ENCODE measurements around the gene MEGF6. TPM values are rescaled to one million over a fixed set of nuclear protein-coding genes. Genes with fewer than 3 reads are reported as not detected.

MEGF6 gene
- total RNA-seq, 2 donors from 2014 or later: 63.1 to 63.8 TPM

DNA sequence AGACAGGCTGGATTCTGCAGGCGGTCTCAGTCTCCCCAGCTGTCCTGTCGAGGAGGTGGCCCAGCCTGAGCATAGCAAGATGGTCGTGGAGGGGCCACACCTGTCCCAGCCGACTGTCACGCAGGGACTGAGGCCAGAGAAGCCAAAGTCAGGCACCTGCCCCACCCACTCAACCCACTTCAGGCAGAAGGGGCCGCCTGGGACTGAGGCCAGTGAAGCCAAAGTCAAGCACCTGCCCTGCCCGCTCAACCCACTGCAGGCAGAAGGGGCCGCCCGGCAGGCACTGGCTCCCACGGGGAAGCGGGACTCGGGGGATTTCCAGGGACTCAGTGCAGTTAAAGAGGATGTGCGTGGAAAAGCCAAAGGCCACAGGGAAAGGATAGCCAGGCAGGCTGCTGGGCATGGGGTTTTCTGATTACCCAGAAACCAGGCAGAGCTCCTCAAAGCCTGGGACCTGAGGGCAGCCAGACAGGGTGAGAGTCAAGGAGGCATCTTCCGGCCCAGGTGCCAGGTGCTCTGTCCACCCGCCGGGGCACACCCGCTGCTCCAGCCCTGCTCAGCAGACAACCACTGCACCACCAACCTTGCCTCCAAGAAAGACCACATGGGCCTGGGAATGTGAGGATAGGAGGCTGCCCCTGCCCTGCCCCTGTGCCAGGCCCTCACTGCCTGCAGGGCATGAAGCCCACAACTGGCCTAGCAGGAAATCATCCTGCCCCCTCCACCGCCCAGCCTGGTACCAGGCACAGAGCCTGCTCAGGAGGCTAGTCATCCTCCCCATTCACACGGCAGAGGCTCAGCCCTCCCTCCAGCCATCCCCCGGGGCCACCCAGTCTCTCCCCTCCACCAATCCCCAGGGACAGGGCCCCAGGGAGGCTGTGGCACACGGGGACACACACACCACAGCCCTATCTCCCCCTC, 41.0 kb downstream of the MEGF6 start:
- peaks cover under 1% of the 10 kb centered on the region for H3K27me3 Mint-ChIP-seq
- DNase-seq (no peak), ATAC-seq (no peak)
- no peaks in the 10 kb centered on the region for H3K36me3 Mint-ChIP-seq (ENCODE audit: low read depth)
- H3K4me3 Mint-ChIP-seq: no peak overlapping the region
- no peak overlapping the region for H3K27ac Mint-ChIP-seq
- H3K4me1 Mint-ChIP-seq: no peaks in the 10 kb centered on the region
- H3K9me3 ChIP-seq (ENCODE audit: control insufficient read depth, low read length, poor library complexity, severe bottlenecking): no peaks in the 10 kb centered on the region

GRCh38 chr1:3569436-3569835, 41.9 kb downstream of the MEGF6 start:
- DNase-seq (no peak), ATAC-seq (no peak)
- no peak overlapping the region for H3K27ac Mint-ChIP-seq
- no peaks in the 10 kb centered on the region for H3K4me1 Mint-ChIP-seq
- H3K9me3 ChIP-seq (ENCODE audit: control insufficient read depth, low read length, poor library complexity, severe bottlenecking): no peaks in the 10 kb centered on the region
- H3K27me3 Mint-ChIP-seq: peaks cover 8% of the 10 kb centered on the region
- H3K4me3 Mint-ChIP-seq: no peak overlapping the region
- H3K36me3 Mint-ChIP-seq (ENCODE audit: low read depth): no peaks in the 10 kb centered on the region

DNA sequence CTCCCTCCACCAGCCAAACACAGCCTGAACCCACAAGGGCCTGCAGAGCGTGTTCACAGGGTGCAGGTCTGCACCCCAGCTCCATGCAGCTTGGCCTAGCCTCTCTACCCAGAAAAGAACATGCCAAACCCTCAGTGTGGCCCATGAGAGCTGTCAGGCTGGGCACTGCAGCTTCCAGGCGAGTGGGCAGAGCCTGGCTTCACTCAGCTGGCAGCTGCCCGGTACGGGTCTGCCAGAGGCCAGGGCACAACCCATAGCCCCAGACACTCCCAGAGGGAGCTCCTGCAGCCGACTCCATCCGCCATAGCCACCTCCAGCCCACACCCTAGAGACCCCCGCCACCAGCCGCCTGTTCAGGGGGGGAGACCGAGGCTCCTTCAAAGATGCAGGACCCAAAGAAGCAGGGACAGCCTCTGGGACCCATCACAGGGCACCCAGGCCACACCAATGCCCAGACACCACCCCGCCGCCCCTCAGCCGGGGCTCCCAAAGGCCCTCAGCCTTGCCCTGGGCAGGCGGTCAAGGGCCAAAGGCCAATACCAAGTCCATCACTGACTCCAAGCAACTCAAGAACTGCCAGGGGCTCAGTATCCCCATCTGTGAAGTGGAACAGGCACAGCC, 42.4 kb downstream of the MEGF6 start:
- no peak for ATAC-seq
- no peak overlapping the region for H3K4me3 Mint-ChIP-seq
- H3K27me3 Mint-ChIP-seq: peaks cover 8% of the 10 kb centered on the region

GRCh38 chr1:3566951-3567804, 44.1 kb downstream of the MEGF6 start:
- H3K36me3 Mint-ChIP-seq (ENCODE audit: low read depth): peaks cover 2% of the 10 kb centered on the region
- no peak for ATAC-seq
- H3K27ac Mint-ChIP-seq: no peak overlapping the region
- H3K4me3 Mint-ChIP-seq: no peak overlapping the region
- H3K4me1 Mint-ChIP-seq: peaks cover 2% of the 10 kb centered on the region
- H3K9me3 ChIP-seq (ENCODE audit: control insufficient read depth, low read length, poor library complexity, severe bottlenecking): no peaks in the 10 kb centered on the region
- peaks cover 24% of the 10 kb centered on the region for H3K27me3 Mint-ChIP-seq
- no peak for DNase-seq

More for the DNA sequence above, 42.4 kb downstream of the MEGF6 start:
- H3K36me3 Mint-ChIP-seq (ENCODE audit: low read depth): no peaks in the 10 kb centered on the region
- H3K4me1 Mint-ChIP-seq: no peaks in the 10 kb centered on the region
- DNase-seq: no peak
- H3K9me3 ChIP-seq (ENCODE audit: control insufficient read depth, low read length, poor library complexity, severe bottlenecking): no peaks in the 10 kb centered on the region
- no peak overlapping the region for H3K27ac Mint-ChIP-seq

DNA sequence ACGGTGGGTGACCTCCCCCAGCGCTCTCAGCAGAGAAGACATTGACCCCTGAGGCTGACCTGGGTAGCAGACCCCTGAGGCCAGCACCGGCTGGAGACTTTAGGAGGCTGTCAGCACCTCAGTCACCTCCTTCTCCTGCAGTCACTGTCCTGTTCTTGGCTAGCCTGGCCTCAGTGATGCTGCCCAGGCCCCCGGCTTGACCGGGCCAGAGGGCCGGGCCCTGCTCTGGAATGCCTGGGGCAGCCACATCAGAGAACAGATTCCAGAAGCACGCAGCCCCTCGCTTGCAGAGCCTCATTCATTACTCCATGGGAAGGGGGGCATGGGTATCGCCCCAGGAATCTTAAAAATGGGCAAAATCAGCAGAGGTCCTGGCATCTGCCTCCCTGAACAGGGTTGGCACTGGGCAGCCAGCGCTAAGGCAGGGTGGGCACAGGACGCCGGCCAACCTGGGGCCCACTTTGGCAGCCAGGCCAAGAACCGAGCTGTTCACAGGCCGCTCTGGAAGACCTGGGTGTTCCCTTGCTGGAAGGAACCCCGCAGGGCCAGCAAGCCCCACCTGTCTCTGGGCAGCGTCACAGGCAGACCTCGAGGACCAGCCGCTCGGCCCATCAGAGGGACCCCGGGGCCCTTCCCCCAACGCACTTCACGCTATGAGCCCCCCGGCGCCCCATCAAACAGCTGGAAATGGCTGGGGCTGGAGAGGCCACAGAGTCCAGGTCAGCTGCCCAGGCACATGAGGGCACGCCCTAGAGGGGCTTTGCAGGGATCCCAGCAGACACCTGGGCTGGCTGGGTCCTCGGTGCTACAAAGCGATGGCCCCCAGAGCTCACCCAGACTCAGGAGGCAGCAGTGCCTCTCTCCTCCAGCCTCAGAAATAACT, 45.1 kb downstream of the MEGF6 start:
- ATAC-seq (no peak), DNase-seq (no peak)
- Mint-ChIP-seq H3K4me1 (peaks cover 5% of the 10 kb centered on the region), H3K27me3 (peaks cover 29% of the 10 kb centered on the region), H3K4me3 (no peak overlapping the region), H3K36me3 (ENCODE audit: low read depth) (peaks cover 5% of the 10 kb centered on the region), H3K27ac (no peak overlapping the region)
- H3K9me3 ChIP-seq (ENCODE audit: control insufficient read depth, low read length, poor library complexity, severe bottlenecking): no peaks in the 10 kb centered on the region

GRCh38 chr1:3564921-3565831, 46.1 kb downstream of the MEGF6 start:
- ATAC-seq (peak; percentile 67), DNase-seq (peak in 1 of 3 donors; percentile 12)
- no peak overlapping the region for H3K4me3 Mint-ChIP-seq
- H3K36me3 Mint-ChIP-seq (ENCODE audit: low read depth): peaks cover 5% of the 10 kb centered on the region
- H3K4me1 Mint-ChIP-seq: peaks cover 5% of the 10 kb centered on the region
- H3K9me3 ChIP-seq (ENCODE audit: control insufficient read depth, low read length, poor library complexity, severe bottlenecking): no peaks in the 10 kb centered on the region
- no peak overlapping the region for H3K27ac Mint-ChIP-seq
- H3K27me3 Mint-ChIP-seq: peaks cover 29% of the 10 kb centered on the region

GRCh38 chr1:3563610-3564009, 47.7 kb downstream of the MEGF6 start:
- DNase-seq (no peak), ATAC-seq (no peak)
- peaks cover 5% of the 10 kb centered on the region for H3K36me3 Mint-ChIP-seq (ENCODE audit: low read depth)
- peaks cover 7% of the 10 kb centered on the region for H3K4me1 Mint-ChIP-seq
- no peak overlapping the region for H3K4me3 Mint-ChIP-seq
- peaks cover 29% of the 10 kb centered on the region for H3K27me3 Mint-ChIP-seq
- H3K9me3 ChIP-seq (ENCODE audit: control insufficient read depth, low read length, poor library complexity, severe bottlenecking): no peaks in the 10 kb centered on the region
- no peak overlapping the region for H3K27ac Mint-ChIP-seq

DNA sequence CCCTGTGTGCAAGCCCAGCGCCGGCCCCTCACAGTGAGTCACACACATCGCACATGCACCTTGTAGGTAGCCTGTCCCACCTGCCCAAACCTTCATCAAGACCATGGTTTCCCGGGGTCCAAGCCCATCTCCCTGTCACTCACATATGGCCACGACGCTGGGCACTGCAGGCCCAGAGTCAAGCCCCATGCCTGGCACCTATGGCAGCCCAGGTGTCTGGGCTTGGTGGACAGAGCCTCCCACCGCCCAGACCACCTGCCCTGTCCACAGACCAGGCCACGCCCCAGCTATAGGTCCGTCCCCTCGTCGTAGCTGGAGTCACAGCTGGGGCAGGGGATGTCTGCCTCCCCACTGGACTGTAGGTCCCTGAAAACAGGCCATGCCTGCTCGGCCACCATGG, 48.2 kb downstream of the MEGF6 start:
- H3K27me3 Mint-ChIP-seq: peaks cover 29% of the 10 kb centered on the region
- H3K27ac Mint-ChIP-seq: no peak overlapping the region
- H3K9me3 ChIP-seq (ENCODE audit: control insufficient read depth, low read length, poor library complexity, severe bottlenecking): no peaks in the 10 kb centered on the region
- H3K4me1 Mint-ChIP-seq: peaks cover 7% of the 10 kb centered on the region
- DNase-seq: no peak
- H3K4me3 Mint-ChIP-seq: no peak overlapping the region
- no peak for ATAC-seq
- H3K36me3 Mint-ChIP-seq (ENCODE audit: low read depth): peaks cover 5% of the 10 kb centered on the region

DNA sequence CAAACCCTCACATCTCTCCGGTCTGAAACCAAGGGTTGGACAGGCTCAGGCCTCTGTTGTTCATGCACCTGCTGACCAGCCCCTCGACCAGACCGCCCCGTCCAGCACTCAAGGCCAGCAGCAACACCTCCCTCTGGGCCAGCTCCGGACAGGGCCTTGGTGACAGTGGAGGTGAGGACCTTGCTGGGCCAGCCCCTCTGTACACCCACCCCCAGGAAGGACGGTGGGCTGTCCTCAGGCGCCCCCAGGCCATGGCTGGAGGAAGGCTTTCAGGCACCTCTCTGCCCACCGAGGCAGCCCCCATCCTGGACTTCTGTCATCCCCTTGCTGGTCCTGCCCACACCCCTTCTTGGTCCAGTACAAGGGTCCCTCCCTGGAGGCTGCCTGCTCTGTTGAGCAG, 48.6 kb downstream of the MEGF6 start:
- Mint-ChIP-seq H3K4me3 (no peak overlapping the region), H3K27ac (peak overlapping the region; percentile 70), H3K4me1 (peaks cover 7% of the 10 kb centered on the region), H3K27me3 (peaks cover 29% of the 10 kb centered on the region), H3K36me3 (ENCODE audit: low read depth) (peaks cover 5% of the 10 kb centered on the region)
- no peak for ATAC-seq
- DNase-seq: no peak
- no peaks in the 10 kb centered on the region for H3K9me3 ChIP-seq (ENCODE audit: control insufficient read depth, low read length, poor library complexity, severe bottlenecking)

DNA sequence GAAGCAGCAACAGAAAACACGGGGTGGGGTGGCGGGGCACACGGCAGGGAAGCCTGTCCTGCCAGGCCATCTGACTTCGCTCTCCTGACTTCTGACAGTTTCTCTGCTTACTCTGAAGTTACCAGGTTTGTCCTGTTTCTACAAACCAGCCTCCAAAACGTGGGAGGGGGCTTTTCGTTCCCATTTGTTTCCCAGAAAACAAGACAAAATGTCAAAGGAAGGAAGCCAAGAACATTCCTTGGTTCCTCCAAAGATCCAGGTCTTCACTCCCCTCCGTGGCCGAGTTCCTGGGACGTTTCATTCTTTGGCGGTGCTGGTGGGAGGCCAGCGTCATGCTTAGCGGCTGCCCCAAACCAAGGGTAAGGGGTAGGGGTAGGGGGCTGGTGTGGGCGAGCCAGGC, 49.6 kb downstream of the MEGF6 start:
- Mint-ChIP-seq H3K4me1 (peaks cover 7% of the 10 kb centered on the region), H3K36me3 (ENCODE audit: low read depth) (peaks cover 5% of the 10 kb centered on the region), H3K27ac (peak overlapping the region; percentile 70), H3K27me3 (peaks cover 29% of the 10 kb centered on the region), H3K4me3 (no peak overlapping the region)
- ATAC-seq (no peak), DNase-seq (no peak)
- no peaks in the 10 kb centered on the region for H3K9me3 ChIP-seq (ENCODE audit: control insufficient read depth, low read length, poor library complexity, severe bottlenecking)

GRCh38 chr1:3560981-3561380, 50.3 kb downstream of the MEGF6 start:
- Mint-ChIP-seq H3K27me3 (peaks cover 29% of the 10 kb centered on the region), H3K4me1 (peaks cover 7% of the 10 kb centered on the region), H3K36me3 (ENCODE audit: low read depth) (peaks cover 5% of the 10 kb centered on the region), H3K4me3 (no peak overlapping the region), H3K27ac (no peak overlapping the region)
- no peak for ATAC-seq
- no peaks in the 10 kb centered on the region for H3K9me3 ChIP-seq (ENCODE audit: control insufficient read depth, low read length, poor library complexity, severe bottlenecking)
- DNase-seq: no peak
